ENCODE data around the gene C1QTNF6. TPM values are rescaled to one million over a fixed set of nuclear protein-coding genes. Genes with fewer than 3 reads are reported as not detected.

C1QTNF6 gene
- total RNA-seq, 6 experiments from 2014 or later: 3.3 to 5.0 (median 4.0) TPM

GRCh38 chr22:37232140-37232998, 44.3 kb upstream of the C1QTNF6 start:
- Mint-ChIP-seq H3K4me3 (no peak overlapping the region), H3K9me3 (no peaks in the 10 kb centered on the region), H3K27me3 (ENCODE audit: insufficient read depth) (peaks cover 6% of the 10 kb centered on the region), H3K4me1 (ENCODE audit: low read depth) (peaks cover 37% of the 10 kb centered on the region), H3K36me3 (ENCODE audit: low read depth) (no peaks in the 10 kb centered on the region; the same call in 1 of the 2 replicates), H3K27ac (no peak overlapping the region)
- no peak for TF ChIP-seq CTCF (IDR thresholded peaks at IDR 0.05)
- no peak for DNase-seq

GRCh38 chr22:37231406-37232139, 43.5 kb upstream of the C1QTNF6 start:
- H3K27ac Mint-ChIP-seq: no peak overlapping the region; the same call in 1 of the 2 replicates
- no peak for DNase-seq
- TF ChIP-seq CTCF (IDR thresholded peaks at IDR 0.05): no peak
- peaks cover 6% of the 10 kb centered on the region for H3K27me3 Mint-ChIP-seq (ENCODE audit: insufficient read depth)
- peaks cover 37% of the 10 kb centered on the region for H3K4me1 Mint-ChIP-seq (ENCODE audit: low read depth)
- no peaks in the 10 kb centered on the region for H3K9me3 Mint-ChIP-seq
- no peak overlapping the region for H3K4me3 Mint-ChIP-seq
- no peaks in the 10 kb centered on the region; the same call in 1 of the 2 replicates for H3K36me3 Mint-ChIP-seq (ENCODE audit: low read depth)

- peak; percentile 7 for DNase-seq
- no peak for TF ChIP-seq CTCF (IDR thresholded peaks at IDR 0.05)
- peaks cover 37% of the 10 kb centered on the region for H3K4me1 Mint-ChIP-seq (ENCODE audit: low read depth)
These were observed 42.8 kb upstream of the C1QTNF6 start for GRCh38 chr22:37230673-37231405.

GRCh38 chr22:37229805-37230672, 42.0 kb upstream of the C1QTNF6 start:
- Mint-ChIP-seq H3K36me3 (ENCODE audit: low read depth) (no peaks in the 10 kb centered on the region; the same call in 1 of the 2 replicates), H3K27me3 (ENCODE audit: insufficient read depth) (peaks cover 2% of the 10 kb centered on the region; the same call in 1 of the 2 replicates), H3K4me3 (peak overlapping the region; percentile 53), H3K4me1 (ENCODE audit: low read depth) (peaks cover 37% of the 10 kb centered on the region), H3K9me3 (no peaks in the 10 kb centered on the region), H3K27ac (peak overlapping the region; percentile 91)
- peak; percentile 66 for DNase-seq
- peak; percentile 13; the same call in 1 of the 2 replicates for TF ChIP-seq CTCF (IDR thresholded peaks at IDR 0.05)

More at GRCh38 chr22:37230673-37231405, 42.8 kb upstream of the C1QTNF6 start:
- H3K9me3 Mint-ChIP-seq: no peaks in the 10 kb centered on the region
- H3K4me3 Mint-ChIP-seq: no peak overlapping the region
- H3K27ac Mint-ChIP-seq: peak overlapping the region; percentile 91
- H3K27me3 Mint-ChIP-seq (ENCODE audit: insufficient read depth): peaks cover 6% of the 10 kb centered on the region
- no peaks in the 10 kb centered on the region; the same call in 1 of the 2 replicates for H3K36me3 Mint-ChIP-seq (ENCODE audit: low read depth)
